HFF-Myc (cell line): ENCODE measurements around the gene FTCD.

Source experiments
- DNase-seq: peaks from one replicate; pipeline ENCODE4 v3.0.0-alpha.2; 2011; ENCODE audit warnings: low read depth; ENCODE audit errors: extremely low read depth
- H3K4me3 ChIP-seq: replicated peaks from 2 replicates; pipeline ENCODE4 v1.5.1; 2011; ENCODE audit warnings: low read depth, mild to moderate bottlenecking, control low read depth, low read length
- TF ChIP-seq, protein P1 (sequence below): IDR thresholded peaks from 2 replicates; pipeline ENCODE4 v1.5.1; 2012; ENCODE audit warnings: mild to moderate bottlenecking, low read depth, low read length, control low read depth; ENCODE audit errors: missing control alignments

Gene FTCD

GRCh38 chr21:46124083-46124925 is 31.1 kb downstream of the FTCD start:
- H3K4me3 ChIP-seq, result no peak overlapping the region
- TF ChIP-seq, protein P1, sequence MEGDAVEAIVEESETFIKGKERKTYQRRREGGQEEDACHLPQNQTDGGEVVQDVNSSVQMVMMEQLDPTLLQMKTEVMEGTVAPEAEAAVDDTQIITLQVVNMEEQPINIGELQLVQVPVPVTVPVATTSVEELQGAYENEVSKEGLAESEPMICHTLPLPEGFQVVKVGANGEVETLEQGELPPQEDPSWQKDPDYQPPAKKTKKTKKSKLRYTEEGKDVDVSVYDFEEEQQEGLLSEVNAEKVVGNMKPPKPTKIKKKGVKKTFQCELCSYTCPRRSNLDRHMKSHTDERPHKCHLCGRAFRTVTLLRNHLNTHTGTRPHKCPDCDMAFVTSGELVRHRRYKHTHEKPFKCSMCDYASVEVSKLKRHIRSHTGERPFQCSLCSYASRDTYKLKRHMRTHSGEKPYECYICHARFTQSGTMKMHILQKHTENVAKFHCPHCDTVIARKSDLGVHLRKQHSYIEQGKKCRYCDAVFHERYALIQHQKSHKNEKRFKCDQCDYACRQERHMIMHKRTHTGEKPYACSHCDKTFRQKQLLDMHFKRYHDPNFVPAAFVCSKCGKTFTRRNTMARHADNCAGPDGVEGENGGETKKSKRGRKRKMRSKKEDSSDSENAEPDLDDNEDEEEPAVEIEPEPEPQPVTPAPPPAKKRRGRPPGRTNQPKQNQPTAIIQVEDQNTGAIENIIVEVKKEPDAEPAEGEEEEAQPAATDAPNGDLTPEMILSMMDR, result no peak
- DNase-seq, result no peak

DNA sequence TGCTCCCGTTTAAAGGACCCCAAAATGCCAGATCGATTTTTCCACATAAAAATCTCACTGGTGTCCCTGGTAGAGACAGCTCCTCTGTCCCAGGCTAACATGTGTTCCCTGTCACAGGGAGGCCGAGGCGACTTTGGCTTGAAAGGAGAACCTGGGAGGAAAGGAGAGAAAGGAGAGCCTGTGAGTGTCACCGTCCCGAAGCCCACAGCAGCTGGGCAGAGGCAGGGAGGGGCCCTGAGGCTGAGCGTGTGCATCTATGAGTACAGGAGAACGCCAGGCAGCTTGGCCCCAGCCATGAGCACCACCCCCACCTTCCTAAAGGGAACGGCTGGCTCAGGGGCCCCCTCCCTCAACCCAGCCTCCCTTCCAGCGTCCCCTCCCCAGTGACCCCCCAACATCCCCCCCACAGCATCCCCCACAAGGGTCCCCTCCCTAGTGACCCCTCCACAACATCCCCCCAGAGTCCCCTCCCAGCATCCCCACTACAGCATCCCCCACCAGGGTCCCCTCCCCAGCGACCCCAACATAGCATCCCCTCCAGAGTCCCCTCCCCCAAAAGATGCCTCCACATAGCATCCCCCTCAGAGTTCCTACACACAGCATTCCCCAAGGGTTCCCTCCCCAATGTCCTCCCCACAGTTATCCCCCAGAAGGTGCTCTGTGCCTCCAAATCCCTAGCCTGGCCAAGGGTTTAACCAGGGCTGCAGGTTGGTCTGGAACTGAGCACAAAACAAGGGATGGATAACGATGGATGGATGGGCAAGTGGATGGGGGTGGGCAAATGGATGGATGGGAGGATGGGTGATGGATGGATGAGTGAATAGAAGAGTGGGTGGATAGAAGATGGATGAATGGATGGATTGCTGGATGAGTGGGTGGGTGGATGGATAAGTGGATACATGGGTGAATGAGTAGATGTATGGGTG is 32.4 kb downstream of the FTCD start:
- TF ChIP-seq, protein P1, result no peak
- DNase-seq, result no peak
- H3K4me3 ChIP-seq, result no peak overlapping the region

DNA sequence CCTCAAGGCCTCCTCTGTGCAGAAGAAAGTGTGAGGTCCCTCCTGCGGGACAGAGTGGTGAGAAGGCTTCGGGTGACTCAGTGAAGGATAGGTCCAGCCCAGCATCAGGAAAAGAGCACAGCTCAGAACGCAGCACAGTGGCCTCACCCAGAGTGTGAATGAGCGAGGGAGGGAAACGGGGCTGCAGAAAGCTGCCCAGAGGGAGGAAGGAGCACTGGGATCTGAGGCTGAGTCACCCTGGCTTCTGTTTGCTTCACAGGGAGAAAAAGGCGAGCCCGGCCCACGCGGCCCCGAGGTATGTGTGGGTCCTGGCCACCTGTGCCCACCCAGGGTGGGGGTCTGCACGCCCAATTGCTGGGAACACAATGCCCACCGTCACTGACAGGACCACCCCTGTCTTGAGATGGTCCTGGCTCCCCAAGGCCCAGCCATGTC is 33.1 kb downstream of the FTCD start:
- no peak for DNase-seq
- H3K4me3 ChIP-seq, result no peak overlapping the region
- TF ChIP-seq, protein P1, result no peak

DNA sequence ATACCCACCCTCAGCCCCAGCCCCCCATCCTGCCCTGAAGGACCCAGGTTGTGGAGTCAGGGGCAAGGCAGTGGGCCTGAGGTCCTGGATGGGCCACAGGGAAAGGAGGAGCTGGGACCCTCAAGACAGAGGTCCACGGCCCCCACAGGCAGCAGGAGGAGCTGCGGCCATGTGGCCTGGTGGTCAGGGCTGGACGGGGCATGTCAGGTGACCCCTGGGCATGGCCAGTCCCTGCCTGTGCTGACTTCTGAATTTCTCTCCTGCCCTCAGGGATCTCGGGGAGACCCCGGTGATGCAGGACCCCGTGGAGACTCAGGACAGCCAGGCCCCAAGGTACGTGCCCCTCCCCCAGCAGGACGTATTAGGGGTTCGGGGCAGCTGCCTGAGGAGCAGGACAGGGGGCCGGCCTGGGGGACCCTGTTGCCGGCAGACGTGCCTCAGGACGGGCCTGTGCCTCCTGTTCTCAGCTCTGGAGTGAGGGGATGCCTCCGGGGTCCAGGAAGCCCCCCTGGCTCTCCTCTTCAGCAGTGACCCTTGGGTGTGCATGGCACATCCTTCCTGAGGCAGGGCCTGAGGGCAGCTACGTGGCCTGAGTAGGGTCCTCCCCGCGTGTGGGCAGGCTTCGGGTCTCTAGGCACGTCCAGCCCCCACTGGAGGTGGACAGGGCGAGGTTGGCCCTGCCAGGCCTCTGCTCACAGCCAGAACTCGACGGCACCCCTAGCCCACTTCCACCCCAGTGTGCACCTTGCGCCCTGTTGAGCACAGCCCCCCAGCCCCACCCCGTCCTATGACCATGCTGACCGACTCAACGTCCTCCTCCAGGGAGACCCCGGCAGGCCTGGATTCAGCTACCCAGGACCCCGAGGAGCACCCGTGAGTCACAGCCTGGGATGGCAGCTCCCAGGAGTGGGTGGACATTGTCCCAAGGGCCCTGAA is 33.8 kb downstream of the FTCD start:
- no peak overlapping the region for H3K4me3 ChIP-seq
- TF ChIP-seq, protein P1, result no peak
- DNase-seq, result no peak

- no peak for DNase-seq
- TF ChIP-seq, protein P1, result no peak
- no peak overlapping the region for H3K4me3 ChIP-seq
These were observed 34.8 kb downstream of the FTCD start for GRCh38 chr21:46120301-46121285.
